GM19324 (cell line): ENCODE results near the gene TMEM190.
"Not testable (repeated sequence)": the region's sequence is repeated elsewhere in the genome, so short reads cannot be mapped to it uniquely, and the experiment has no call there.

Experiments
- ATAC-seq: cut with Tn5 transposase; IDR thresholded peaks from one replicate; pipeline ENCODE4 v1.9.1; 2021; ENCODE audit warnings: mild to moderate bottlenecking, moderate library complexity; ENCODE audit not compliant: unreplicated experiment, low FRiP score

The TMEM190 gene

GRCh38 chr19:55418185-55418584, 41.6 kb downstream of the TMEM190 start:
- no peak for ATAC-seq

DNA sequence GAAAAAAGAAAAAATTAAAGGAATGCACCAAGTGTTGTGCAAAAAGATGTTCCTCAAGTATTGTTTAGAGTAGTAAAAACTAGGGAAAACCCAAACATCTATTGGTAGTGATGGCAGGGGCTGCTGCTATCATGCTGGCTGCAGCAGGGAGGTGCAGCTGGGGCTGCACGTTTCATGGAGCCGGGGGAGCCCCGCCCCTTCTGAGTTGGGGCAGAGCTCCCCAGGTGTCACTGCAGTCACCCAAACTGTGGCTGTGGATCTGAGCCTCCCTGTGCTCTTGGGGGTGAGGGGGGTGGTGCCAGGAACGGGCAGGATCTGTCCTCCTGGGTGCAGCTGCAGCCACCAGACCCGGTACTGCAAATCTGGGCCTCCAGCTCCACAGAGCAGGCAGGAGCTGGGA, 42.5 kb downstream of the TMEM190 start:
- no peak for ATAC-seq

GRCh38 chr19:55419624-55420236, 43.1 kb downstream of the TMEM190 start:
- ATAC-seq, result no peak

- ATAC-seq, result not testable (repeated sequence)
Measured at GRCh38 chr19:55421281-55421680, 44.7 kb downstream of the TMEM190 start.

DNA sequence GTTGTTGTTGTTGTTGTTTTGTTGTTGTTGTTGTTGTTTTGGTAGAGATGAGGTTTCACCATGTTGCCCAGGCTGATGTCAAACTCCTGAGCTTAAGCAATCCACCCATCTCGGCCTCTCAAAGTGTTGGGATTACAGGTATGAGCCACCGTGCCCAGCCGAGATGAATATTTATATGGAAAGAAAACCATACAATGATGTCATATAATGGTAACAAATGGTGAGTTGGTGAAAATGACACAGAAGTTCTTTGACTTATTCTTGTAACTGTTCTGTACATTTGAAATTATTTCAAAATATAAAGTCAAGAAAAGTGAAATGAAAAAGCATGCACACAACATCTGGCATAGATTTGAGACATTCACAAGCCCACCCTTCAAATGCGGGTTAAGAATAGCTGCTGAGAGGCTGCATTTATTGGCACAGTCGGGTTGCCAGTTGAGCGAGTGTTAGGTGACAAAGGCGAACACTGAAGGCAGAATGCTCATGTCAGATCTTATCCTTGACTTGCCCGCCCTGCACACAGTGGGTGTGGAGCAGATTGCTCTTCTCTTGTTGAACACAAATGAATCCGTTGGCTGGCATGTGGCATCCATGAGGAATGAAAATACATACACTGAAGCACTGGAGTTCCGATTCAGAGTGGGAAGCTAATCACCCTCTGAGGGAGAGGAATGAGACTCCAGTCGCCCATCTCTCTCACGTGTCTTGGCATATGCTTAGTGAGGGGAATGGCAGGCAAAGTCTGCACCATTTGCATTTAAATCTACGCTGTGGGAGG, 46.8 kb downstream of the TMEM190 start:
- no peak for ATAC-seq

- no peak for ATAC-seq
Measured at GRCh38 chr19:55424518-55424917, 47.9 kb downstream of the TMEM190 start.

GRCh38 chr19:55426042-55426441, 49.4 kb downstream of the TMEM190 start:
- no peak for ATAC-seq
